Transverse colon (tissue), 3 donors: Measurements from ENCODE around the gene TPST2.

Experiments
- CTCF ChIP-seq, 5 experiments: fragments of 200-600 bp in 3 of 5; fragments of 450-650 bp in 2 of 5; sonication (generic) in 3 of 5; IDR thresholded peaks; 1 replicate in 2 of 5; 2 replicates in 3 of 5; pipeline ENCODE4 v1.5.1; 2016 to 2017; ENCODE audit warnings: antibody characterized with exemption in 5 of 5, inconsistent platforms in 3 of 5, mild to moderate bottlenecking in 2 of 5, moderate library complexity in 1 of 5
- POLR2A ChIP-seq: fragments of 450-650 bp; IDR thresholded peaks from one replicate; pipeline ENCODE4 v1.6.1; 2016; ENCODE audit warnings: antibody characterized with exemption, mild to moderate bottlenecking, moderate library complexity

GRCh38 chr22:26486394-26486793 is 103.5 kb downstream of the TPST2 start:
- TF ChIP-seq CTCF (IDR thresholded peaks at IDR 0.05): no peak
- no peak for TF ChIP-seq POLR2A
